A673 (cell line): ENCODE data around the gene TPX2.

ENCODE experiments used
- CTCF ChIP-seq: fragments of 300-800, 200-600 bp; sonication (generic); conservative IDR thresholded peaks from 2 replicates; pipeline ENCODE4 v1.5.1; 2017; ENCODE audit warnings: low read depth, mild to moderate bottlenecking, antibody characterized with exemption, low read length, moderate library complexity, mixed read lengths
- EZH2 ChIP-seq: fragments of 200-600 bp; sonication (generic); IDR thresholded peaks from 2 replicates; pipeline ENCODE4 v1.6.1; 2017; ENCODE audit warnings: borderline replicate concordance, low read depth, mild to moderate bottlenecking, mixed read lengths, antibody characterized with exemption, low read length; ENCODE audit not compliant: poor library complexity, severe bottlenecking

GRCh38 chr20:31764641-31765305, 25.7 kb downstream of the TPX2 start:
- TF ChIP-seq CTCF (no peak), EZH2 (no peak)
